ENCODE results near the gene KCNAB1. TPM values are rescaled to one million over a fixed set of nuclear protein-coding genes. Genes with fewer than 3 reads are reported as not detected.
"Not testable (repeated sequence)": the region's sequence is repeated elsewhere in the genome, so short reads cannot be mapped to it uniquely, and the experiment has no call there.

The KCNAB1 gene
- polyA plus RNA-seq, 10 donors, result 4.2 to 7.1 (median 5.2) TPM

- DNase-seq, result peak; percentile 15 to 55 (median 24)
These were observed 54.0 kb downstream of the KCNAB1 start for GRCh38 chr3:156174229-156174847.

GRCh38 chr3:156175570-156175969, 55.2 kb downstream of the KCNAB1 start:
- no peak for DNase-seq

- DNase-seq, result no peak
These were observed 55.7 kb downstream of the KCNAB1 start for GRCh38 chr3:156176048-156176447.

GRCh38 chr3:156176629-156177210, 56.3 kb downstream of the KCNAB1 start:
- no peak for DNase-seq

GRCh38 chr3:156180077-156180476, 59.7 kb downstream of the KCNAB1 start:
- no peak for DNase-seq

GRCh38 chr3:156181509-156181908, 61.1 kb downstream of the KCNAB1 start:
- DNase-seq, result no peak

- DNase-seq, result no peak
These were observed 63.0 kb downstream of the KCNAB1 start for GRCh38 chr3:156183396-156183795.

- DNase-seq, result no peak
These were observed 63.8 kb downstream of the KCNAB1 start for GRCh38 chr3:156184156-156184555.

- no peak for DNase-seq
These were observed 66.9 kb downstream of the KCNAB1 start for GRCh38 chr3:156187146-156187769.

GRCh38 chr3:156188757-156189156, 68.4 kb downstream of the KCNAB1 start:
- no peak for DNase-seq

- no peak for DNase-seq
These were observed 69.5 kb downstream of the KCNAB1 start for GRCh38 chr3:156189927-156190326.

- not testable (repeated sequence) for DNase-seq
These were observed 74.6 kb downstream of the KCNAB1 start for GRCh38 chr3:156194945-156195344.

- DNase-seq, result not testable (repeated sequence)
These were observed 76.8 kb downstream of the KCNAB1 start for GRCh38 chr3:156197152-156197551.

GRCh38 chr3:156201411-156202405, 81.3 kb downstream of the KCNAB1 start:
- no peak for DNase-seq

GRCh38 chr3:156206157-156206556, 85.8 kb downstream of the KCNAB1 start:
- no peak for DNase-seq

GRCh38 chr3:156207802-156208685, 87.7 kb downstream of the KCNAB1 start:
- peak; percentile 13 to 50 (median 16) for DNase-seq

GRCh38 chr3:156209631-156210335, 89.4 kb downstream of the KCNAB1 start:
- no peak for DNase-seq

- DNase-seq, result no peak
These were observed 91.2 kb downstream of the KCNAB1 start for GRCh38 chr3:156211583-156211982.

- DNase-seq, result no peak
These were observed 94.3 kb downstream of the KCNAB1 start for GRCh38 chr3:156214676-156215075.

- no peak for DNase-seq
These were observed 95.4 kb downstream of the KCNAB1 start for GRCh38 chr3:156215751-156216150.

Data from muscle of back (tissue), 11 donors.